ENCODE measurements around the gene MADCAM1. TPM values are rescaled to one million over a fixed set of nuclear protein-coding genes. Genes with fewer than 3 reads are reported as not detected.

Gene MADCAM1
- polyA plus RNA-seq, 1 experiment, result not detected

GRCh38 chr19:467554-467953 is 28.7 kb upstream of the MADCAM1 start:
- CTCF ChIA-PET, result no interaction called here

GRCh38 chr19:468587-469256 is 27.6 kb upstream of the MADCAM1 start:
- TF ChIP-seq, protein P1, sequence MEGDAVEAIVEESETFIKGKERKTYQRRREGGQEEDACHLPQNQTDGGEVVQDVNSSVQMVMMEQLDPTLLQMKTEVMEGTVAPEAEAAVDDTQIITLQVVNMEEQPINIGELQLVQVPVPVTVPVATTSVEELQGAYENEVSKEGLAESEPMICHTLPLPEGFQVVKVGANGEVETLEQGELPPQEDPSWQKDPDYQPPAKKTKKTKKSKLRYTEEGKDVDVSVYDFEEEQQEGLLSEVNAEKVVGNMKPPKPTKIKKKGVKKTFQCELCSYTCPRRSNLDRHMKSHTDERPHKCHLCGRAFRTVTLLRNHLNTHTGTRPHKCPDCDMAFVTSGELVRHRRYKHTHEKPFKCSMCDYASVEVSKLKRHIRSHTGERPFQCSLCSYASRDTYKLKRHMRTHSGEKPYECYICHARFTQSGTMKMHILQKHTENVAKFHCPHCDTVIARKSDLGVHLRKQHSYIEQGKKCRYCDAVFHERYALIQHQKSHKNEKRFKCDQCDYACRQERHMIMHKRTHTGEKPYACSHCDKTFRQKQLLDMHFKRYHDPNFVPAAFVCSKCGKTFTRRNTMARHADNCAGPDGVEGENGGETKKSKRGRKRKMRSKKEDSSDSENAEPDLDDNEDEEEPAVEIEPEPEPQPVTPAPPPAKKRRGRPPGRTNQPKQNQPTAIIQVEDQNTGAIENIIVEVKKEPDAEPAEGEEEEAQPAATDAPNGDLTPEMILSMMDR (IDR thresholded peaks at IDR 0.05; ENCODE audit: low read depth, low read length), result no peak
- Histone ChIP-seq H3K27me3 (ENCODE audit: control insufficient read depth, insufficient read depth, low read length) (no peaks in the 10 kb centered on the region), H3K9me3 (ENCODE audit: control insufficient read depth, insufficient read depth, low read length) (peaks cover 10% of the 10 kb centered on the region; the same call in 1 of the 2 replicates), H3K27ac (ENCODE audit: low read depth, low read length) (no peak overlapping the region), H3K4me3 (ENCODE audit: low read depth, low read length) (no peak overlapping the region)
- POLR2A ChIA-PET, result no interaction called here
- no peak for DNase-seq (ENCODE audit: low read depth, low spot score)
- CTCF ChIA-PET, result no interaction called here

More at GRCh38 chr19:467554-467953, 28.7 kb upstream of the MADCAM1 start:
- Histone ChIP-seq H3K27me3 (ENCODE audit: control insufficient read depth, insufficient read depth, low read length) (peaks cover under 1% of the 10 kb centered on the region), H3K27ac (ENCODE audit: low read depth, low read length) (no peak overlapping the region), H3K9me3 (ENCODE audit: control insufficient read depth, insufficient read depth, low read length) (peaks cover 10% of the 10 kb centered on the region; the same call in 1 of the 2 replicates), H3K4me3 (ENCODE audit: low read depth, low read length) (no peak overlapping the region)
- no peak for DNase-seq (ENCODE audit: low read depth, low spot score)
- POLR2A ChIA-PET, result no interaction called here
- TF ChIP-seq, protein P1 (IDR thresholded peaks at IDR 0.05; ENCODE audit: low read depth, low read length), result no peak

GRCh38 chr19:469833-470232 is 26.5 kb upstream of the MADCAM1 start:
- DNase-seq (ENCODE audit: low read depth, low spot score), result no peak
- TF ChIP-seq, protein P1 (IDR thresholded peaks at IDR 0.05; ENCODE audit: low read depth, low read length), result no peak
- POLR2A ChIA-PET, result no interaction called here
- Histone ChIP-seq H3K27ac (ENCODE audit: low read depth, low read length) (no peak overlapping the region), H3K9me3 (ENCODE audit: control insufficient read depth, insufficient read depth, low read length) (peaks cover 4% of the 10 kb centered on the region; the same call in 1 of the 2 replicates), H3K4me3 (ENCODE audit: low read depth, low read length) (no peak overlapping the region), H3K27me3 (ENCODE audit: control insufficient read depth, insufficient read depth, low read length) (no peaks in the 10 kb centered on the region)
- CTCF ChIA-PET, result interaction anchor here (0.6 kb wide), 1 partner anchor 139 kb away, joined by 3 read pairs; no protein-coding TSS in a partner anchor

DNA sequence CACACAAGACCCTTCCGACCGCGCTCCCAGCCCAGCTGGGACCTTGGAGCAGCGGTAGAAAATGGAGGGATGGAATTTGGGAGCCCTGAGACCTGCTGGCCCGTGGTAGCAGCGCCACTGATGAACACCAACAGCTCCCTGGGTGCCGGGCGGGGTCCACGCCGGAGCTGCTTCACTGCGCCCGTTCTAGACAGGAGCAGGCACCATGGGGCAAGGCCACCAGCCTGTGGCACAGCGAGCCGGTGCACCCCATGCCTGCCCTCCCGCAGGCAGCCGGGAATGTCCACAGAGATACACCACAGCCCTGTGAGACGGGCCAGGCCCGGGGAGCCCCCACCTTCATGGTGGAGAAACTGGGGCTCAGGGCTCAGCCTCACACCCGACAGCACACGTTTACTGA is 25.6 kb upstream of the MADCAM1 start:
- no peak overlapping the region for H3K4me3 ChIP-seq (ENCODE audit: low read depth, low read length)
- no peak overlapping the region for H3K27ac ChIP-seq (ENCODE audit: low read depth, low read length)
- DNase-seq (ENCODE audit: low read depth, low spot score), result no peak
- H3K9me3 ChIP-seq (ENCODE audit: control insufficient read depth, insufficient read depth, low read length), result peaks cover 4% of the 10 kb centered on the region; the same call in 1 of the 2 replicates
- H3K27me3 ChIP-seq (ENCODE audit: control insufficient read depth, insufficient read depth, low read length), result no peaks in the 10 kb centered on the region
- ChIA-PET CTCF (interaction anchor here (0.6 kb wide), 1 partner anchor 140 kb away, joined by 3 read pairs; no protein-coding TSS in a partner anchor), POLR2A (no interaction called here)
- TF ChIP-seq, protein P1 (IDR thresholded peaks at IDR 0.05; ENCODE audit: low read depth, low read length), result no peak

DNA sequence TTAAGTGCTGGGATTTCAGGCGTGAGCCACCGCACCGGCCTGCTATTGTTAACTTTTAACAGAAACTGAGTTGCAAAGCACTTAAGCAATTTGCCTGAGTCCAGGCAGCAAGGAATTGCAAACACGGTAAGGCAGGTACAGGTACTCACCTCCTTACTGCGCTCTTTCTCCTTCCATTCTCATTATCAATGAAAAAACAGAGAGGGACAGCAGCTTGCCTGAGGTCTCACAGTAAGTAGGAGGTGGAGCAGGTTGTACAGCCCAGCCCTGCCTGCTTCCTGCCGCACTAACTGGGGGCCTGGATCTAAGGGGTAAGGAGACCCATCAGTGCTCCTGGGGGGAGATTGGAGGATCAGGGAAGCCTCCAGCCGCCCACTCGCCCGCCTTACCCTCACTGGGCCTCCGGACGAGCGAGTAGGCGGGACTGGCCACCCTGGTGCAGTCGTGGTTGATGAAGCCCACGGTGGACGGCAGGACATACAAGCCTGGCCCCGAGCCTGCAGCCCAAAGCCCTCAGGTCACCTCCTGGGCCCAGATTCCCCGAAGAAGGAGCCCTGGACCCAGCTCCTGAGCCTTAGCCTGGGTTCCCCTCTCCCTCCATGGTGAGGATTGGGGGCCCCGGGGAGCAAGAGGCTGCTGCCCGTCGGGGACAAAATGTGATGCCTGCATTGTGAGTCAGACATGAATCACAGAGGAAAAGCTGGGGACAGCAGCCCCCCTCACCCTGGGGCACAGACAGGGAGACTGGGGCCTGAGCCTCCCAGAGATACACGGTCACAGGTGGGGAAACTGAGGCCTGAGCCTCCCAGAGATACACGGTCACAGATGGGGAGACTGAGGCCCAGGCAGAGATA is 24.1 kb upstream of the MADCAM1 start:
- Histone ChIP-seq H3K27me3 (ENCODE audit: control insufficient read depth, insufficient read depth, low read length) (no peaks in the 10 kb centered on the region), H3K27ac (ENCODE audit: low read depth, low read length) (no peak overlapping the region), H3K4me3 (ENCODE audit: low read depth, low read length) (no peak overlapping the region), H3K9me3 (ENCODE audit: control insufficient read depth, insufficient read depth, low read length) (peaks cover 4% of the 10 kb centered on the region; the same call in 1 of the 2 replicates)
- DNase-seq (ENCODE audit: low read depth, low spot score), result no peak
- ChIA-PET POLR2A (no interaction called here), CTCF (no interaction called here)
- TF ChIP-seq, protein P1 (IDR thresholded peaks at IDR 0.05; ENCODE audit: low read depth, low read length), result no peak

Data from AG04450 (cell line).